M059J (cell line): ENCODE data around the gene ZCCHC18. TPM values are rescaled to one million over a fixed set of nuclear protein-coding genes. Genes with fewer than 3 reads are reported as not detected.

Experiments
- DNase-seq: peaks from one replicate; pipeline ENCODE4 v3.0.0-alpha.2; 2012; ENCODE audit warnings: low read depth
- total RNA-seq: library from RNA; depleted of rRNA; stranded (reverse); fragments of >200 nt; shearing (Covaris generic); gene quantifications from 2 replicates; pipeline ENCODE4 v1.2.3, GENCODE V29; 2014; rRNA removed

The ZCCHC18 gene
- total RNA-seq, 1 experiment from 2014 or later: 1.7 TPM

DNA sequence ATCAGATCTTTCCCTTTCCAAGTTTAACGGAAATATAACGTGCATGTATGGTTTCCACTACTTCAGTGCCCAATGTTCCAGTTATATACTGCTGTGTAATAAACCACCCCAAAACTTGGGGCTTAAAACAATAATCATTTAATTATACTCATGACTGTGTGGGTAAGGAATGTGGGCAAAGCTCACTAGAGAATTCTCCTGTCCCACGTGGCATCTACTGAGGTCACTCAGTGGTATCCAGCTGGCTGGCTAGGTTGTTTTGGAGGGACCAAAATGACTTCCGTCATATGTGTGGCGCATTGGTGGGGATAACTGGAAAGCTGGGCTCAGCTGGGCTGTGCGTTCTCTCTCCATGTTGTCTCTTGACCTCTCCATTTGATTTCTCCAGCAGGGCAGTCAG is 18.5 kb downstream of the ZCCHC18 start:
- peak; percentile 2 for DNase-seq

DNA sequence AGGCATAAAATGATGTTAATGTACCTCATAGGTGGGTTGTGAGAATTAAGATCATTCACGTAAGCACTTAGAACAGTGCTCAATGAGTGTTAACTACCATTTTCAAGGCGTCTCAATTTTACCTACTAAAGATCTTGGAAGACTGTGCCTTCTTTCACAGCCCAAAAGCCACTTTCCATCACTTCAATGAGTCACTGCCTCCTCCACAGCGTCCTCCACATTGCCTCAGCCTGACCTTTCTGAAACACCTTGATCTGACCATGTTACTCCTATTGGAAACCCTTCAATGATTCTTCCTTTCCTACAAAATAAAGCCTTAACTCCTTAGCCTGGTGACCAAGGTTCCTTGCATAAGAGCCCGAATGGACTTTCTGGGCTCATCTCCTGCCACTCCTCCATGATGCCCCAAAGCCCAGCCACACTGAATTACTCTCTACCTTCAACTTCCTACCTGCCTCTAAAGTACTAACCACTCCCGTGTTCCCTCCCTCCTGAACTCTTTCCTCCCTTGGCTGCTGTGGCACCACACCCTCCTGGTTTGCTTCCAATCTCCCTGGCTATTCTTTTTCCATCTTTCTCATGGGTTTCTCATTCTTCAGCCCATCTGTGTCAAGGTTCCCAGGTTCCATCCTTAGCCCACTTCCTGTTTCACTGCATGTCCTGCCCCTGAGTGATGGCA is 22.4 kb downstream of the ZCCHC18 start:
- no peak for DNase-seq

DNA sequence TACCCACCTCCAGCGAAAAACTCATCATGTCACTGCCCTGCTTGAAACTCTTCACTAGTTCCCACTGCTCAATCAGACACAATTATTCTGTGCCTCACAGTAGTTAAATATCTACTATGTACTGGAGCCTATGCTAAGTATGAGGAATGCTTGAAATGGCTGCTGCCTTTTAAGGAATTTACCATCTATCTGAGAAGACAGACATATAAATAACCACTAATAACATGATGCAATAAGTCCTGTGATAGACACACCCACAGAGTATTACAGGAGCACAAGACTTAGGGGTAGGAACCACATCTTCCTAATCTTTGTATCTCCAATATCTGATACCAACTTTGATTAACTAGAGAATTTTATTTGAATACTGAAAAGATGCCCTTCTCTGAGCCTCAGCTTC is 23.4 kb downstream of the ZCCHC18 start:
- no peak for DNase-seq

DNA sequence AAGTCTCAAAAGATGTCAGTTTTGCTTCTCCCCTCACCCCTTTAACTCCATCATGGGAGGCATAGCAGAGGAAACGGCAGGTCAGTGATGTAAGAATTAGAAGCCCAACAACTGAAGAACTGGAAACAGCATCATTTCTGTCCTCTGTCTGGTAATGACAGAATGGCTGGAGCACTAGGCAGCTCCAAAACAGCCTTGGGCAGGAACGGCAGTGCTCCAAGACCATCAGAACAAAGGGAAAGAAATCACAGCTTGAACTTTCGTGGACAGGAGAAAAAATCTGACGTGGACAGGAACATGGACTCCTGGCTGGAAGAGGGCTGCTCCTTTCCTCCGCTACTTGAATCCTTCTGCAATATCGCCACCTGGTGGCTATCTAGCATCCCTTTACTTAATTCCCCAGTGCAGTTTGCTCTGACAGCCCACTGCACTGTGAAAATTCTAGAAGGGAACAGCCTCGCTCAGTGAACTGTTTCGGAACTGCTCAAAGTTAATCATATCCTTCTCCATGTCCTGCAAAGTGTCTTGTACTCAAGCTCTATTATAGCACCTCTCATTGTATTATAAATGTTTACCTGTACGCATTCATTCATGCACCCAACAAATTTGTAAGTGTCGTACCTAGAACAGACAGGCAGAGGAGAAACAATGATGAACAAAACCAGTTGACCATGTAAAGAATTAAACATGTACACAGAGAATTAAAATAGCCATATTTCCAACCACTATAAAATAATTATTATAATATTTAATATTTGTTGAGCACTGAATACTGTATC is 24.1 kb downstream of the ZCCHC18 start:
- peak; percentile 87 for DNase-seq

DNA sequence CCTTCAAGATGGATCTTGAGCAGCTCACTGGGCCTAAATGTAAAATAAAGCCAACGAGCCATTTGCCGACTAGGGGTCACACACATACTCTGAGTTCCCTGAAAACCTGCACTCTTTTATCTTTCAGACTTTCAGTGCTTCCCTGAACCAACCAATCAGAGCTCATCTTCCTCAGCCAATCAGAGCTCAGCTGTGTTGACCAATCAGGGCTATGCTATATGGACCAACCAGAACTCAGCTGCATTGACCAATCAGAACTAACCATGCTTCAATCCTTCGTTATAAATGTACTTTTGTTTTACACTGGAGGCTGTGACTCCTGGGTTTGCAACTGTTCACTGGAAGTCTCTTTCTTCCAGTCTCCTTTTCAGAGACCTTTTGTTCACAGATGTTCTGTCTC is 25.2 kb downstream of the ZCCHC18 start:
- DNase-seq: peak; percentile 27

DNA sequence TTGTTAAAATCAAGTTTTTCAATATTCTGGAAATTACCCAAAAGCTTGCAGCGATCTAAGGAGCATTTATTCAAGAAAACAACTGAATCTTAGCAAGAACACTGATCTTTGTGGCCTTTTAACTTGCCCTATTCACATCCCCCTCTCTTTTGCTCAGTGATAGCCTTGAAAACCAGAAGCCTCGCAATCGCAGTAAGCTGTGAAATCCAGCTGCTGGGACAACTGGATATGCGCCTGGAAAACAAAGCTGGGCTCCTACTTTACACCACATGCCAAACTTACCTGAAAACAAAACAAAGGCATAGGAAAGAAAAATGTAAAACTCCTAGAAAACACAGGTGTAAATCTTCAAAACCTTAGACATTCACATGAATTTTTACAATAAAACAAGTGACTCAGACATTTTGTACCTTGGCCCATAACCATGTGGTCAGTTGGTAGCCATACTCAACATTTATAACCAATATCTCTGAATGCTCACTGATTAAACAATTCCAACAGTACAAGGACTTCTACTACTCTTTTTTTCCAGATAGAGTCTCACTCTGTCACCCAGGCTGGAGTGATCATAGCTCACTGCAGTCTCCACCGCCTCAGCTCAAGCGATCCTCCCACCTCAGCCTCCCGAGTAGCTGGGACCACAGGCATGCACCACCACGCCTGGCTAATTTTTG is 28.9 kb downstream of the ZCCHC18 start:
- DNase-seq: no peak

DNA sequence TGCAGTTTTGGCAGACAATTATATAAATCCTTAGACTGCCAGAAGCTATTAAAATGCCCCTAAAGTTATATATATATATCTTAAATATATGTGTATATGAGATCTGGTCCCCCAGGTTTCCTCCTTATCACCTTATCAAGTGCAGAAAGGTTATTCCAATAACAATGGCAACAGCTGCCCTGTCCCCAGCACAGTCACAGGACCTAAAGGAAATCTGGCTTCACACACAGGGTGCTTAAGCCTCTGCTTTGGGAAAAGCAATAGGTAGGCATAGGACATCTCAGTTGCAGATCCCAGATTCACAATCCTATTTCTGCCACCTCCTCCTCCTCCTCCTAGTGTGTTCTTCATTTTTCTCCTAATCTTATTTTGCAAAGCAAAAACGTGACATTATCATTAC is 38.7 kb downstream of the ZCCHC18 start:
- no peak for DNase-seq

DNA sequence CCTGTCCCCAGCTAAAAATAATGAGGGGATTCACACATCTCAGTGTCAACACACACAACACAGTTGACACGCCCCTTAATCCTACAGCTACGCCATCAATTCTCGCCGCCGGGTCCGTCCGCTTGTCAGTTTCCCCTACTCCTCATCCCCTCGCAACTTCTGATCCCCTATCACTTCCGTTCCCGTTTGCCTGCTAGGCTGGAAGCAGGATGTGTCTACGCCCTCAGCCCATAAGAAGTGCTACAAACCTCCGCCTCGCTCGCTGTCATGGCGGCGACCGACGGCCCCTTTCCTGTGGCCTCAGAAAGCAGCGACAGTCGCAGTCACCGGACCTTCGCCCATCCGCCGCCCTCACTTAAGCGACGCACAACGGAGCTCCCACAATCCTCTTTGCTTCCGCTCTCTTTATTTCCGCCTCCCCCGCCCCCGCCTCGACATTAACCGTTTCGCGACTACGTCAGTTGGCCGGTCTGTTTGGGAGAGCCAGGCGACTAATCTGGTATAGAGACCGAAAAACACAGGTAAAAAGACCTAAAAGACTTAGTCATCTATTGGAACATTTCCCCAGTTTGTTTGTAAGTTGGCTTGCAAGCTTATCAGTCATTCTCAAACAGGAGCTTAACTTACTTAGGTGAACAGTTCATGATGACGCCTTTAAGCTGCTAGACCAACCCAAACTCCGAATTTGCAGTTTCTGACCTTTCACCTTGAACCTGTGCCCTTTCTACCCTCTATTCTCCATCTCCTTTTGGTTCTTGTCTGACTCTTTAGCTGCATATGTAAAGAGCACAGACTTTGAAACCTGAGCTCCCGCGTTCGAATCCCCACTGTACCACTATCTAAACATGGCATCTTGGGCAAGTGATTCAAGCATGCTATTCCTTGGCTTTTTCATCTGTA is 44.6 kb downstream of the ZCCHC18 start, which contains the start of gene SLC25A53:
Gene SLC25A53, minus strand, starts transcription at position 380 of the 900 bp plus-strand sequence. CDS start 51,752 bp downstream, outside the sequence.
- DNase-seq: peak; percentile 82

Other genes starting within 250 kb of the ZCCHC18 start
- 27.8 and 34.3 TPM in 2 replicates for gene TMSB15B, start 149.9 kb upstream of the ZCCHC18 start, total RNA-seq
- not detected in 2 replicates for gene H2BW1, start 98.8 kb upstream of the ZCCHC18 start, total RNA-seq
- not detected in 2 replicates for gene H2BW2, start 72.6 kb upstream of the ZCCHC18 start, total RNA-seq
- gene TMSB15C, start 36.3 kb upstream of the ZCCHC18 start, total RNA-seq: 3.5 and 7.8 TPM in 2 replicates
- gene SLC25A53, start 44.5 kb downstream of the ZCCHC18 start, total RNA-seq: 4.9 and 11.0 TPM in 2 replicates
- 24.1 and 35.2 TPM in 2 replicates for gene FAM199X, start 53.9 kb downstream of the ZCCHC18 start, total RNA-seq
- not detected in 2 replicates for gene ESX1, start 142.4 kb downstream of the ZCCHC18 start, total RNA-seq